Prostate gland (tissue), 2 donors: ENCODE results near the gene MFAP4.

Source experiments
- POLR2A ChIP-seq: fragments of 450-650 bp; IDR thresholded peaks from one replicate; pipeline ENCODE4 v1.6.1; 2016; ENCODE audit warnings: antibody characterized with exemption, mild to moderate bottlenecking
- TF ChIP-seq, protein P1 (sequence below), 4 experiments: fragments of 200-600 bp in 2 of 4; fragments of 450-650 bp in 2 of 4; sonication (generic) in 2 of 4; IDR thresholded peaks; 1 replicate in 3 of 4; 2 replicates in 1 of 4; pipeline ENCODE4 v1.5.1; 2016 to 2019; ENCODE audit warnings: antibody characterized with exemption in 4 of 4, mild to moderate bottlenecking in 2 of 4, moderate library complexity in 2 of 4

GRCh38 chr17:19421219-19421618, 34.2 kb upstream of the MFAP4 start:
- TF ChIP-seq, protein P1, sequence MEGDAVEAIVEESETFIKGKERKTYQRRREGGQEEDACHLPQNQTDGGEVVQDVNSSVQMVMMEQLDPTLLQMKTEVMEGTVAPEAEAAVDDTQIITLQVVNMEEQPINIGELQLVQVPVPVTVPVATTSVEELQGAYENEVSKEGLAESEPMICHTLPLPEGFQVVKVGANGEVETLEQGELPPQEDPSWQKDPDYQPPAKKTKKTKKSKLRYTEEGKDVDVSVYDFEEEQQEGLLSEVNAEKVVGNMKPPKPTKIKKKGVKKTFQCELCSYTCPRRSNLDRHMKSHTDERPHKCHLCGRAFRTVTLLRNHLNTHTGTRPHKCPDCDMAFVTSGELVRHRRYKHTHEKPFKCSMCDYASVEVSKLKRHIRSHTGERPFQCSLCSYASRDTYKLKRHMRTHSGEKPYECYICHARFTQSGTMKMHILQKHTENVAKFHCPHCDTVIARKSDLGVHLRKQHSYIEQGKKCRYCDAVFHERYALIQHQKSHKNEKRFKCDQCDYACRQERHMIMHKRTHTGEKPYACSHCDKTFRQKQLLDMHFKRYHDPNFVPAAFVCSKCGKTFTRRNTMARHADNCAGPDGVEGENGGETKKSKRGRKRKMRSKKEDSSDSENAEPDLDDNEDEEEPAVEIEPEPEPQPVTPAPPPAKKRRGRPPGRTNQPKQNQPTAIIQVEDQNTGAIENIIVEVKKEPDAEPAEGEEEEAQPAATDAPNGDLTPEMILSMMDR (IDR thresholded peaks at IDR 0.05), result no peak
- TF ChIP-seq POLR2A, result no peak
